Neural cell (in vitro differentiated cells): Measurements from ENCODE around the gene STOM. TPM values are rescaled to one million over a fixed set of nuclear protein-coding genes. Genes with fewer than 3 reads are reported as not detected.

Experiments used
- H2AFZ ChIP-seq: fragments of 200-600, 300-800 bp; sonication (generic), shearing (Covaris generic); 2 replicates; pipeline ENCODE4 v1.6.0; 2014; ENCODE audit warnings: low read depth, mild to moderate bottlenecking, antibody characterized with exemption, low read length, moderate library complexity
- H3F3A ChIP-seq: fragments of 200-600 bp; shearing (Covaris generic); 2 replicates; pipeline ENCODE4 v1.6.1; 2016; ENCODE audit warnings: mild to moderate bottlenecking, moderate library complexity, mixed read lengths, antibody characterized with exemption, low read length; ENCODE audit not compliant: insufficient read depth, poor library complexity, severe bottlenecking
- H3K27ac ChIP-seq: fragments of 200-600, 300-800 bp; sonication (generic), shearing (Covaris generic); 2 replicates; pipeline ENCODE4 v1.5.1; 2014; ENCODE audit warnings: mild to moderate bottlenecking, low read length, moderate library complexity
- H3K27me3 ChIP-seq: fragments of 300-800, 200-600 bp; sonication (generic), shearing (Covaris generic); 2 replicates; pipeline ENCODE4 v1.6.0; 2014; ENCODE audit warnings: mild to moderate bottlenecking, low read depth, low read length, moderate library complexity; ENCODE audit not compliant: insufficient read depth
- H3K36me3 ChIP-seq: fragments of 300-800, 200-600 bp; sonication (generic), shearing (Covaris generic); 2 replicates; pipeline ENCODE4 v1.5.1; 2014; ENCODE audit warnings: mild to moderate bottlenecking, antibody characterized with exemption, low read length, moderate library complexity; ENCODE audit not compliant: insufficient read depth
- H3K4me2 ChIP-seq: fragments of 300-800, 200-600 bp; sonication (generic), shearing (Covaris generic); 2 replicates; pipeline ENCODE4 v1.6.0; 2014; ENCODE audit warnings: mild to moderate bottlenecking, low read length
- H3K4me3 ChIP-seq: fragments of 300-800, 200-600 bp; sonication (generic), shearing (Covaris generic); 2 replicates; pipeline ENCODE4 v1.5.1; 2014; ENCODE audit warnings: mild to moderate bottlenecking, low read length, moderate library complexity
- H3K79me2 ChIP-seq: fragments of 200-600 bp; shearing (Covaris generic); replicated peaks from 2 replicates; pipeline ENCODE4 v1.6.0; 2014; ENCODE audit warnings: mild to moderate bottlenecking, low read length, moderate library complexity; ENCODE audit not compliant: insufficient read depth
- H3K9ac ChIP-seq: fragments of 300-800, 200-600 bp; sonication (generic), shearing (Covaris generic); 2 replicates; pipeline ENCODE4 v1.6.1; 2016; ENCODE audit warnings: mild to moderate bottlenecking, low read length, mixed read lengths
- H3K9me2 ChIP-seq: fragments of 200-600 bp; shearing (Covaris generic); 2 replicates; pipeline ENCODE4 v1.6.1; 2016; ENCODE audit warnings: mild to moderate bottlenecking, low read length, mixed read lengths; ENCODE audit not compliant: insufficient read depth
- H3K9me3 ChIP-seq: fragments of 200-600, 300-800 bp; sonication (generic), shearing (Covaris generic); 2 replicates; pipeline ENCODE4 v1.6.1; 2016; ENCODE audit warnings: mild to moderate bottlenecking, mixed run types, low read length, moderate library complexity, mixed read lengths
- H4K20me1 ChIP-seq: fragments of 200-600 bp; shearing (Covaris generic); 2 replicates; pipeline ENCODE4 v1.6.1; 2016; ENCODE audit warnings: mild to moderate bottlenecking, mixed run types; ENCODE audit not compliant: insufficient read depth
- CTCF ChIP-seq: fragments of 450-650 bp; IDR thresholded peaks from 2 replicates; pipeline ENCODE4 v1.5.1; 2014; ENCODE audit warnings: antibody characterized with exemption, mild to moderate bottlenecking, moderate library complexity; ENCODE audit not compliant: poor library complexity, severe bottlenecking
- EP300 ChIP-seq: fragments of 450-650 bp; conservative IDR thresholded peaks from 2 replicates; pipeline ENCODE4 v1.6.1; 2014; ENCODE audit warnings: antibody characterized with exemption, mild to moderate bottlenecking, moderate library complexity; ENCODE audit not compliant: poor library complexity, severe bottlenecking
- EZH2 ChIP-seq: fragments of 200-600, 300-800 bp; shearing (Covaris generic), sonication (generic); IDR thresholded peaks from 2 replicates; pipeline ENCODE4 v1.6.1; 2014; ENCODE audit warnings: antibody characterized with exemption, low read length, borderline replicate concordance, mild to moderate bottlenecking; ENCODE audit not compliant: insufficient read depth, poor library complexity, severe bottlenecking
- MXI1 ChIP-seq: fragments of 450-650 bp; conservative IDR thresholded peaks from 2 replicates; pipeline ENCODE4 v1.6.1; 2014; ENCODE audit warnings: antibody characterized with exemption, mild to moderate bottlenecking; ENCODE audit not compliant: poor library complexity, severe bottlenecking
- POLR2AphosphoS5 ChIP-seq: IDR thresholded peaks from 2 replicates; pipeline ENCODE4 v1.6.1; 2012
- RAD21 ChIP-seq: fragments of 450-650 bp; conservative IDR thresholded peaks from 2 replicates; pipeline ENCODE4 v1.6.1; 2014; ENCODE audit warnings: antibody characterized with exemption, mild to moderate bottlenecking, moderate library complexity
- REST ChIP-seq: IDR thresholded peaks from 2 replicates; pipeline ENCODE4 v1.6.1; 2012; ENCODE audit warnings: borderline replicate concordance
- SMC3 ChIP-seq: fragments of 450-650 bp; conservative IDR thresholded peaks from 2 replicates; pipeline ENCODE4 v1.6.1; 2014; ENCODE audit warnings: antibody characterized with exemption, mild to moderate bottlenecking, moderate library complexity; ENCODE audit not compliant: poor library complexity
- TAF1 ChIP-seq: IDR thresholded peaks from 2 replicates; pipeline ENCODE4 v1.6.1; 2012; ENCODE audit warnings: low read depth
- polyA plus RNA-seq: library from polyadenylated mRNA; depleted of rRNA; stranded (reverse); fragments of >200 nt; gene quantifications from 2 replicates; pipeline ENCODE4 v1.2.3, GENCODE V29; 2014

STOM gene
- polyA plus RNA-seq, 1 donor from 2014 or later, result 0.11 TPM

GRCh38 chr9:121383715-121384114, 13.7 kb upstream of the STOM start:
- no peak overlapping the region for H3K4me2 ChIP-seq
- no peak overlapping the region for H3K27ac ChIP-seq
- H3K36me3 ChIP-seq, result no peaks in the 10 kb centered on the region
- no peaks in the 10 kb centered on the region for H3K9me3 ChIP-seq
- H2AFZ ChIP-seq, result no peak overlapping the region
- TF ChIP-seq SMC3, result no peak
- TF ChIP-seq TAF1, result no peak
- TF ChIP-seq MXI1, result no peak
- H3K79me2 ChIP-seq, result no peaks in the 10 kb centered on the region
- no peaks in the 10 kb centered on the region for H3K27me3 ChIP-seq
- H3K9me2 ChIP-seq, result no peaks in the 10 kb centered on the region
- H3K4me3 ChIP-seq, result no peak overlapping the region
- H3K9ac ChIP-seq, result no peak overlapping the region
- no peaks in the 10 kb centered on the region for H3F3A ChIP-seq
- no peaks in the 10 kb centered on the region for H4K20me1 ChIP-seq

GRCh38 chr9:121380846-121381245, 10.8 kb upstream of the STOM start:
- no peaks in the 10 kb centered on the region for H3K9me3 ChIP-seq
- H3K27ac ChIP-seq, result no peak overlapping the region

More at GRCh38 chr9:121380846-121381245, 10.8 kb upstream of the STOM start:
- no peak overlapping the region for H3K4me2 ChIP-seq
- no peaks in the 10 kb centered on the region for H3K79me2 ChIP-seq
- no peaks in the 10 kb centered on the region for H3K36me3 ChIP-seq
- no peaks in the 10 kb centered on the region for H3K27me3 ChIP-seq
- no peaks in the 10 kb centered on the region for H4K20me1 ChIP-seq
- H3K4me3 ChIP-seq, result no peak overlapping the region
- TF ChIP-seq POLR2AphosphoS5, result no peak
- no peak for TF ChIP-seq REST
- TF ChIP-seq CTCF, result no peak
- TF ChIP-seq MXI1, result no peak
- TF ChIP-seq EP300, result no peak
- no peak for TF ChIP-seq SMC3
- TF ChIP-seq EZH2, result no peak
- TF ChIP-seq RAD21, result no peak
- no peak for TF ChIP-seq TAF1
- H2AFZ ChIP-seq, result no peak overlapping the region
- no peaks in the 10 kb centered on the region for H3K9me2 ChIP-seq
- no peak overlapping the region for H3K9ac ChIP-seq
- H3F3A ChIP-seq, result no peaks in the 10 kb centered on the region
